Common myeloid progenitor, CD34-positive (primary cell): ENCODE measurements around the gene MAP3K10.

Source experiments
- CTCF ChIA-PET: fragments of 350-600 bp; sonication (Branson Sonifier 250); formaldehyde crosslinking; loops from one replicate; lab custom pipeline; 2021; ENCODE audit warnings: antibody characterized with exemption; lab: Charles Lee
- POLR2A ChIA-PET: fragments of 350-600 bp; sonication (Branson Sonifier 250); formaldehyde crosslinking; loops from one replicate; lab custom pipeline; 2021; ENCODE audit warnings: antibody characterized with exemption; lab: Charles Lee
- DNase-seq, 3 donors: peaks; one replicate each; pipeline versions ENCODE4 v3.0.0 to v3.0.0-alpha.2; 2013
- H3K27ac ChIP-seq, 2 experiments: 1 replicate in 1 of 2; 2 replicates in 1 of 2; pipeline ENCODE4 v1.7.0; 2013; ENCODE audit warnings: inconsistent platforms in 2 of 2, low read length in 2 of 2, mild to moderate bottlenecking in 2 of 2, low read depth in 1 of 2, moderate library complexity in 1 of 2; ENCODE audit not compliant: severe bottlenecking in 2 of 2, insufficient read depth in 1 of 2, poor library complexity in 1 of 2
- H3K27me3 ChIP-seq, 5 experiments: replicated peaks in 2 of 5; 1 replicate in 3 of 5; 2 replicates in 2 of 5; pipeline versions ENCODE4 v1.6.1 to v1.7.0; 2013; ENCODE audit warnings: low read length in 4 of 5, mild to moderate bottlenecking in 2 of 5, moderate library complexity in 2 of 5, inconsistent platforms in 1 of 5; ENCODE audit not compliant: insufficient read depth in 5 of 5, control insufficient read depth in 4 of 5
- H3K36me3 ChIP-seq, 4 experiments: 1 replicate in 2 of 4; 2 replicates in 2 of 4; pipeline versions ENCODE4 v1.6.1 to v1.7.0; 2013; ENCODE audit warnings: low read length in 3 of 4, control low read depth in 1 of 4, mild to moderate bottlenecking in 1 of 4; ENCODE audit not compliant: control insufficient read depth in 4 of 4, insufficient read depth in 4 of 4
- H3K4me1 ChIP-seq, 4 experiments: 1 replicate in 3 of 4; 2 replicates in 1 of 4; pipeline versions ENCODE4 v1.6.1 to v1.7.1; 2013; ENCODE audit warnings: low read length in 3 of 4, mild to moderate bottlenecking in 3 of 4, control low read depth in 1 of 4, inconsistent platforms in 1 of 4, moderate library complexity in 1 of 4; ENCODE audit not compliant: control insufficient read depth in 4 of 4, insufficient read depth in 4 of 4; ENCODE audit errors: control extremely low read depth in 1 of 4
- H3K4me3 ChIP-seq, 7 experiments: 1 replicate in 4 of 7; 2 replicates in 3 of 7; pipeline versions ENCODE4 v1.5.1 to v1.7.0; 2013; ENCODE audit warnings: mild to moderate bottlenecking in 7 of 7, low read length in 6 of 7, moderate library complexity in 6 of 7, inconsistent platforms in 2 of 7, low read depth in 2 of 7, control low read depth in 1 of 7; ENCODE audit not compliant: insufficient read depth in 4 of 7, control insufficient read depth in 1 of 7; ENCODE audit errors: extremely low read depth in 1 of 7
- H3K9me3 ChIP-seq, 5 experiments: 1 replicate in 4 of 5; 2 replicates in 1 of 5; pipeline versions ENCODE4 v1.6.1 to v1.7.1; 2013; ENCODE audit warnings: low read length in 4 of 5, mild to moderate bottlenecking in 2 of 5, inconsistent platforms in 1 of 5, low read depth in 1 of 5, moderate library complexity in 1 of 5; ENCODE audit not compliant: control insufficient read depth in 4 of 5, insufficient read depth in 2 of 5; ENCODE audit errors: control extremely low read depth in 1 of 5
- WGBS: methylation state at CpG from one replicate; pipeline ENCODE4 v1.1.5; 2013; ENCODE audit not compliant: insufficient coverage; 5-methylcytosine and 5-hydroxymethylcytosine counted together

The MAP3K10 gene

DNA sequence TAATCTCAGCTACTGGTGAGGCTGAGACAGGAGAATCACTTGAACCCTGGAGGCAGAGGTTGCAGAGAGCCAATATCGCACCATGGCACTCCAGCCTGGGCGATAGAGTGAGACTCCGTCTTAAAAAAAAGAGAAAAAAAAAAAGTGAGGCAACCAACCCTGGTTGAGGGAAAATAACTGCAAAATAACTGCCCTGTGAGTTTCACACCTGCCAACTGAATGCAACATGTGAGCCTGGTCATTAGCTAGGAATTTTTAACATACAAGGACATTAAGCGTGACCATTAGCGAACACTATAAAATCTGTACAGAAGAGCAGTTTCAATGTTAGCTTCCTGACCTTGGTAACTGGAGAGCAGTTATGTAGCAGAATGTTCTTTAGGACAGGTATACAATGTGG, 37.6 kb downstream of the MAP3K10 start:
- Histone ChIP-seq H3K9me3 (no peaks in the 10 kb centered on the region), H3K36me3 (peaks cover 0 to 15% (median 6%) of the 10 kb centered on the region in 4 experiments), H3K27me3 (peaks cover 0 to 49% (median 28%) of the 10 kb centered on the region in 5 experiments), H3K4me1 (peaks cover 0 to 12% (median 5%) of the 10 kb centered on the region in 4 experiments), H3K27ac (no peak overlapping the region), H3K4me3 (no peak overlapping the region)
- WGBS, result 98% methylated on average over 5 of the region's 5 CpGs
- ChIA-PET CTCF (interaction anchor here (0.7 to 2.2 kb wide), 4 partner anchors 21 to 318 kb away, joined by 3 to 9 read pairs (median 4); no protein-coding TSS in a partner anchor), POLR2A (no interaction called here)
- no peak for DNase-seq

DNA sequence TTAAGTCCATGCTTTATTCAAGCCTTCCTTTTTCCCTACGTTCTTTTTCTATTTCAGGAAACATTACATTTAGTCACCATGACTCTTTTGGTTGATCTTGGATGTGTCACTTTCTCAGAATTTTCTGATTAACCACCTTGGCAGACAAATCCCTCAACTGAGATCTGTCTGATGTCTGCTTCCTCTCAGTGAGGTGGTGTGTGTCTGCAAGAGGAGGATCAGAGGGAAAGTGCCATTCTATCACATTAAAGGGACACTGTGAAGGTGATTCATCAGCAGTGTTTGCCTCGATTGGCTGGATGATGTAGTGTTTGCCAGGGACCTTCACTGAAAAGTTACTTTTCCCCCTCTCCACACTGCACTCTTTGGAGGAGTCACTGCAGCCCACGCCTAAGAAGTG, 38.3 kb downstream of the MAP3K10 start:
- ChIA-PET POLR2A (no interaction called here), CTCF (interaction anchor here (0.7 kb wide), 3 partner anchors 22 to 317 kb away, joined by 3 to 4 read pairs (median 3); no protein-coding TSS in a partner anchor)
- no peak overlapping the region for H3K4me3 ChIP-seq
- DNase-seq, result no peak
- H3K27me3 ChIP-seq, result peaks cover 0 to 42% (median 23%) of the 10 kb centered on the region in 5 experiments
- H3K36me3 ChIP-seq, result peaks cover 0 to 21% (median 10%) of the 10 kb centered on the region in 4 experiments
- 14% methylated on average over 1 of the region's 3 CpGs for WGBS
- H3K27ac ChIP-seq, result no peak overlapping the region
- H3K4me1 ChIP-seq, result peaks cover 0 to 12% (median 5%) of the 10 kb centered on the region in 4 experiments
- no peaks in the 10 kb centered on the region for H3K9me3 ChIP-seq

DNA sequence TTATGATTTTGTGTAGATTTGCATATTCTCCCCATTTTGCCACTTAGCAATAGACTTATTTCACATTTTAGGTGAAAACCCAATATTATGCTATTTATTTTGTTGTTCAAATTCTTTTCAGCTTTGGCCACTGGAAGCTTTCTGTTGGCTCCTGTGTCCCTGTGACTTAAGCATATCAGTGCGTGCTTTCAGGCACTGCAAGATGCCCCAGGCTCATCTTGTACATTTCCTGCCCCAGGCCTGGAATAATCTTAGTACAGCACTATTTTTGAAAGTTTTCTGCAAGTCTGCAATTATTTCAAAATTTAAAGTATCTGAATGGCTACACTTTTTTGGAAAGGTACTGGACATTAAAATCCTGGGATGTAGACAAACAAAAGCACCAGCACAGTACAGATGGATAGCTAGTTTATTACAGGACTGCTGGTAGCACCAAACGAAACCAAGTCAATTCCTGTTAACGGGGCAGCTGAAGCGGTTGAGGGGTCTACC, 38.7 kb downstream of the MAP3K10 start:
- Histone ChIP-seq H3K36me3 (peaks cover 1 to 26% (median 15%) of the 10 kb centered on the region in 4 experiments), H3K4me3 (no peak overlapping the region), H3K9me3 (no peaks in the 10 kb centered on the region), H3K27ac (no peak overlapping the region), H3K27me3 (peaks cover 0 to 38% (median 22%) of the 10 kb centered on the region in 5 experiments), H3K4me1 (peaks cover 0 to 12% (median 5%) of the 10 kb centered on the region in 4 experiments)
- ChIA-PET CTCF (interaction anchor here (0.6 to 1.3 kb wide), 2 partner anchors 13 to 49 kb away, joined by 3 read pairs; no protein-coding TSS in a partner anchor), POLR2A (no interaction called here)
- WGBS, result 64% methylated on average over 3 of the region's 4 CpGs
- no peak for DNase-seq

DNA sequence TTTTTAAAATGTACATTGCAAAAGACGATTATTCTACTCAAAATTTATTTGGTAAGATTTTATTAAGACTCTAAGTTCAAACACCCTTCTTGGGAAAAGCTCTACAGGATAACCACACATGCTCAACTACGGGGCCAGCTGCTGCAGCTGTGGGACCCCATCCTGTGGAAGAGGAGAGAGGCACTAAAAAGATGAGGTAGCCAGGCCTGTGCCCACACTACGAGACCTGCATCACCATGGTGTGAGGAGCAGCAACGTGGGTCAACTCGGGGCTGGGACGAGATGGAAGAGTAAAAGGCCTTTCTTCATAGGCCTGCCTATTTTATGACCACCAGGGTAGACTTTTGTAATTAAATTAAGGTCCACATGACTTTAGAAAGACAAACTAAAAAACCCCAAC, 39.8 kb downstream of the MAP3K10 start:
- WGBS, result 90% methylated on average over 2 of the region's 6 CpGs
- ChIA-PET POLR2A (no interaction called here), CTCF (interaction anchor here (0.9 to 1.8 kb wide), 3 partner anchors 17 to 66 kb away, joined by 3 to 4 read pairs (median 3); no protein-coding TSS in a partner anchor)
- Histone ChIP-seq H3K27ac (no peak overlapping the region), H3K27me3 (peaks cover 0 to 27% (median 15%) of the 10 kb centered on the region in 5 experiments), H3K4me3 (no peak overlapping the region), H3K4me1 (peaks cover 0 to 7% (median 4%) of the 10 kb centered on the region in 4 experiments), H3K9me3 (no peaks in the 10 kb centered on the region), H3K36me3 (peaks cover 7 to 37% (median 23%) of the 10 kb centered on the region in 4 experiments)
- no peak for DNase-seq

DNA sequence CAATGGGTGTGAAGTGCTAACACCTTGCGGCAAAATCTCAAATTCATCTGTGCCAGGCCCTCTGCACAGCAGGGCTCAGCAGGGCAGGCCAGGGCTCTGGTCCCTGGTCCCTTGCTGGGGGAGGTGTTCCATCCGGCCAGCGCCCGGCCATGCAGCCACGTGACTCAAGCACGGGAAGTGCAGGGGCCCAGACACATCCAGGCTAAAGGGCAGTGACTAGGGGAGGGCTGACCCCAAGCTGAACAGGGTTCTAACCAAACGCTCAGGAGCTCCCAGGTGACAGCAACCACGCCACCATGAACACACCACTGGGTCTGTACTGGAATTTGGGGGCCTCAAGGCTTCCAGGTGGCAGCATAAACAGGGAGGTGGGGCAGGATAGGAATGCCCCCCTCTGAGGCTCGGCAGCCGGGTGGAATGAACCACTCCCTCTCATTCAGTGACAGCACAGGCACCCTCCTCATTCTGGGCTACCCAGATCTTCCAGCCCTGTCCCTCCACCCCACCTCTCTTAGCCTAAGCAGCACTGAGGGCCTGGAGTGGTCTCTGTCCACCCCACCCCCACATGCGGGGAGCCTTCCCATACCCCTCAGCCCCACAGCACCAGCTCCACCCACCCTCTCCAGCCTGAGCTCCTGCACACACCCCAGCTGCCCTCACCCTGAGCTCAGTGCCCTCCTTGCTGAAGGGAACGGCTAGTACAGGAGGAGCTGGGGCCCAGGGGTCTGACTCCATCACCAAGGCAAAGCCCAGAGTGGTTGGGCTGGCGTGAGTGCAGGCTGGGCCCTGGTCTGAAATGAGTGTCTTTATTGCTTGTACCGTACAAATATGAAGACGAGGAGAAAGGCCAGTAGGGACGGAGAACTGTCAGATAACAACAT, 40.6 kb downstream of the MAP3K10 start:
- Histone ChIP-seq H3K27me3 (peaks cover 0 to 19% (median 11%) of the 10 kb centered on the region in 5 experiments), H3K4me3 (no peak overlapping the region), H3K27ac (no peak overlapping the region), H3K4me1 (no peaks in the 10 kb centered on the region), H3K36me3 (peaks cover 7 to 44% (median 29%) of the 10 kb centered on the region in 4 experiments), H3K9me3 (no peaks in the 10 kb centered on the region)
- DNase-seq, result no peak
- POLR2A ChIA-PET, result no interaction called here
- WGBS, result 86% methylated on average over 10 of the region's 16 CpGs
- CTCF ChIA-PET, result interaction anchor here (0.9 to 1.8 kb wide), 3 partner anchors 16 to 66 kb away, joined by 3 to 4 read pairs (median 3); no protein-coding TSS in a partner anchor

DNA sequence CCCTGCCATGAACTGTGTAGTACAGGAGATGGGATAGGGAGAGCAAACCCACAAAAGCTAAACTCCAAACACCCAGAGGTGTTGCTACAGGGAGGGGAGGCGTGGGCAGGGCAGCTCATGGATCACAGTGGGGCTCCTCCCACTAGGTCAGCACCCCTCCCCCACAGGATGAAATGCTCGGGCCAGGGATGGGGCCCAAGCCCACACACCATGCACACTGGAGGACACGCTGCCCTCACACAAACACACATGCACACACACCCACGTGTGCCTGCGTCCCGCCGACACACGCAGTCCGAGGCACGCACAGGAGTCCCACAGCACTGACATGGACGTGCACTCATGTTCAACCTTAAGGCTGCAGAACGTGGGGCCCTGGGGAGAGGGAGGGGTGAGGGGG, 41.3 kb downstream of the MAP3K10 start:
- ChIA-PET POLR2A (interaction anchor here (0.5 kb wide), 1 partner anchor 11 kb away, joined by 6 read pairs; no protein-coding TSS in a partner anchor), CTCF (interaction anchor here (1.2 to 1.8 kb wide), 2 partner anchors 15 to 17 kb away, joined by 3 to 4 read pairs; no protein-coding TSS in a partner anchor)
- Histone ChIP-seq H3K27me3 (peaks cover 0 to 12% (median 7%) of the 10 kb centered on the region in 5 experiments), H3K27ac (no peak overlapping the region), H3K4me3 (no peak overlapping the region), H3K36me3 (peaks cover 9 to 48% (median 35%) of the 10 kb centered on the region in 4 experiments), H3K9me3 (no peaks in the 10 kb centered on the region), H3K4me1 (no peaks in the 10 kb centered on the region)
- no peak for DNase-seq
- 98% methylated on average over 8 of the region's 12 CpGs for WGBS
